Measurements from ENCODE around the gene SORCS2. TPM values are rescaled to one million over a fixed set of nuclear protein-coding genes. Genes with fewer than 3 reads are reported as not detected.

SORCS2 gene
- polyA plus RNA-seq, 1 of the 3 experiments (the other 2 are of a cell fraction): 1.6 TPM

- no peak for DNase-seq
- Histone ChIP-seq H3K4me1 (ENCODE audit: control insufficient read depth in 1 of 2, insufficient read depth in 2 of 2, low read depth in 1 of 2, low read length in 1 of 2) (no peaks in the 10 kb centered on the region; a peak in 1 of 4 replicates), H3K27me3 (ENCODE audit: insufficient read depth) (no peaks in the 10 kb centered on the region), H2AFZ (ENCODE audit: low read depth) (no peak overlapping the region), H3K79me2 (ENCODE audit: insufficient read depth) (no peaks in the 10 kb centered on the region), H3K4me3 (ENCODE audit: low read depth in 2 of 2, low read length in 1 of 2) (no peak overlapping the region), H3K9ac (no peak overlapping the region), H3K4me2 (no peak overlapping the region), H3K36me3 (replicated peaks in 1 of 2; ENCODE audit: control insufficient read depth in 1 of 2, insufficient read depth in 2 of 2, low read length in 1 of 2) (no peaks in the 10 kb centered on the region), H3K27ac (ENCODE audit: low read depth in 2 of 2, low read length in 1 of 2) (no peak overlapping the region), H3F3A (replicated peaks; ENCODE audit: insufficient read depth) (no peaks in the 10 kb centered on the region), H4K20me1 (ENCODE audit: insufficient read depth) (no peaks in the 10 kb centered on the region), H3K9me2 (no peaks in the 10 kb centered on the region), H3K9me3 (no peaks in the 10 kb centered on the region)
- WGBS (ENCODE audit: low lambda C conversion rate): 77% methylated on average over 11 of the region's 18 CpGs
- ChIA-PET POLR2A (no interaction called here), CTCF (no interaction called here)
- no peak for TF ChIP-seq YY1 (IDR thresholded peaks at IDR 0.05; ENCODE audit: low read depth)
- no peak for TF ChIP-seq TAF1 (IDR thresholded peaks at IDR 0.05; ENCODE audit: borderline replicate concordance, low read depth, low read length)
- no peak for TF ChIP-seq IRF3 (IDR thresholded peaks at IDR 0.05; ENCODE audit: low read depth, low read length)
- no peak for TF ChIP-seq MEF2A (IDR thresholded peaks at IDR 0.05; ENCODE audit: borderline replicate concordance, low read depth)
- no peak for TF ChIP-seq FOSL2 (IDR thresholded peaks at IDR 0.05; ENCODE audit: borderline replicate concordance, low read depth)
- TF ChIP-seq RAD21 (IDR thresholded peaks at IDR 0.05; ENCODE audit: low read length): no peak
- no peak for TF ChIP-seq GATA2 (CRISPR knock-in tag; IDR thresholded peaks at IDR 0.05)
These were observed 40.8 kb downstream of the SORCS2 start for GRCh38 chr4:7233006-7233580.

- Histone ChIP-seq H3F3A (replicated peaks; ENCODE audit: insufficient read depth) (no peaks in the 10 kb centered on the region), H3K4me1 (ENCODE audit: control insufficient read depth in 1 of 2, insufficient read depth in 2 of 2, low read depth in 1 of 2, low read length in 1 of 2) (no peaks in the 10 kb centered on the region; a peak in 1 of 4 replicates), H4K20me1 (ENCODE audit: insufficient read depth) (no peaks in the 10 kb centered on the region), H3K9ac (no peak overlapping the region), H2AFZ (ENCODE audit: low read depth) (no peak overlapping the region), H3K4me3 (ENCODE audit: low read depth in 2 of 2, low read length in 1 of 2) (no peak overlapping the region), H3K9me2 (no peaks in the 10 kb centered on the region), H3K27ac (ENCODE audit: low read depth in 2 of 2, low read length in 1 of 2) (no peak overlapping the region), H3K79me2 (ENCODE audit: insufficient read depth) (no peaks in the 10 kb centered on the region), H3K36me3 (replicated peaks in 1 of 2; ENCODE audit: control insufficient read depth in 1 of 2, insufficient read depth in 2 of 2, low read length in 1 of 2) (no peaks in the 10 kb centered on the region), H3K27me3 (ENCODE audit: insufficient read depth) (no peaks in the 10 kb centered on the region), H3K4me2 (no peak overlapping the region), H3K9me3 (no peaks in the 10 kb centered on the region)
- DNase-seq: no peak
- 67% methylated on average over 6 of the region's 12 CpGs for WGBS (ENCODE audit: low lambda C conversion rate)
- ChIA-PET POLR2A (no interaction called here), CTCF (no interaction called here)
- no peak for TF ChIP-seq USF2 (IDR thresholded peaks at IDR 0.05; ENCODE audit: borderline replicate concordance, low read depth, low read length)
- no peak for TF ChIP-seq REST (IDR thresholded peaks at IDR 0.05; ENCODE audit: low read depth, low read length)
- no peak for TF ChIP-seq CTCF (IDR thresholded peaks at IDR 0.05)
- no peak for TF ChIP-seq NFIC (IDR thresholded peaks at IDR 0.05; ENCODE audit: borderline replicate concordance)
- no peak for TF ChIP-seq TCF12 (IDR thresholded peaks at IDR 0.05)
- TF ChIP-seq EP300 (IDR thresholded peaks at IDR 0.05; ENCODE audit: borderline replicate concordance in 1 of 2, low read depth in 1 of 2, low read length in 1 of 2): no peak
- no peak for TF ChIP-seq USF1 (IDR thresholded peaks at IDR 0.05; ENCODE audit: borderline replicate concordance, low read depth)
- TF ChIP-seq MEF2A (IDR thresholded peaks at IDR 0.05; ENCODE audit: borderline replicate concordance, low read depth): no peak
- no peak for TF ChIP-seq MXI1 (IDR thresholded peaks at IDR 0.05; ENCODE audit: low read depth, low read length)
- no peak for TF ChIP-seq NRF1 (IDR thresholded peaks at IDR 0.05; ENCODE audit: low read depth, low read length)
- TF ChIP-seq CHD2 (IDR thresholded peaks at IDR 0.05; ENCODE audit: low read length, partially characterized antibody): no peak
- no peak for TF ChIP-seq MAX (IDR thresholded peaks at IDR 0.05; ENCODE audit: low read depth)
- no peak for TF ChIP-seq SIN3A (IDR thresholded peaks at IDR 0.05; ENCODE audit: borderline replicate concordance, low read depth, low read length)
- no peak for TF ChIP-seq RAD21 (IDR thresholded peaks at IDR 0.05; ENCODE audit: low read length)
These were observed 41.3 kb downstream of the SORCS2 start for GRCh38 chr4:7233601-7234000.

Data from SK-N-SH (cell line).